Tibial nerve (tissue), 3 donors: Measurements from ENCODE around the gene MARK4.

Experiments
- POLR2A ChIP-seq, 2 donors: fragments of 450-650 bp; IDR thresholded peaks; one replicate each; pipeline ENCODE4 v1.6.1; 2017; ENCODE audit warnings: antibody characterized with exemption in 2 of 2, mild to moderate bottlenecking in 2 of 2, moderate library complexity in 2 of 2
- TF ChIP-seq, protein P1 (sequence below), 5 experiments: fragments of 200-600 bp in 3 of 5; fragments of 450-650 bp in 2 of 5; sonication (generic) in 3 of 5; IDR thresholded peaks; one replicate each; pipeline ENCODE4 v1.5.1; 2016 to 2019; ENCODE audit warnings: antibody characterized with exemption in 5 of 5, mild to moderate bottlenecking in 3 of 5, moderate library complexity in 2 of 5

- TF ChIP-seq, protein P1, sequence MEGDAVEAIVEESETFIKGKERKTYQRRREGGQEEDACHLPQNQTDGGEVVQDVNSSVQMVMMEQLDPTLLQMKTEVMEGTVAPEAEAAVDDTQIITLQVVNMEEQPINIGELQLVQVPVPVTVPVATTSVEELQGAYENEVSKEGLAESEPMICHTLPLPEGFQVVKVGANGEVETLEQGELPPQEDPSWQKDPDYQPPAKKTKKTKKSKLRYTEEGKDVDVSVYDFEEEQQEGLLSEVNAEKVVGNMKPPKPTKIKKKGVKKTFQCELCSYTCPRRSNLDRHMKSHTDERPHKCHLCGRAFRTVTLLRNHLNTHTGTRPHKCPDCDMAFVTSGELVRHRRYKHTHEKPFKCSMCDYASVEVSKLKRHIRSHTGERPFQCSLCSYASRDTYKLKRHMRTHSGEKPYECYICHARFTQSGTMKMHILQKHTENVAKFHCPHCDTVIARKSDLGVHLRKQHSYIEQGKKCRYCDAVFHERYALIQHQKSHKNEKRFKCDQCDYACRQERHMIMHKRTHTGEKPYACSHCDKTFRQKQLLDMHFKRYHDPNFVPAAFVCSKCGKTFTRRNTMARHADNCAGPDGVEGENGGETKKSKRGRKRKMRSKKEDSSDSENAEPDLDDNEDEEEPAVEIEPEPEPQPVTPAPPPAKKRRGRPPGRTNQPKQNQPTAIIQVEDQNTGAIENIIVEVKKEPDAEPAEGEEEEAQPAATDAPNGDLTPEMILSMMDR (IDR thresholded peaks at IDR 0.05): no peak
- no peak for TF ChIP-seq POLR2A (IDR thresholded peaks at IDR 0.05)
Observed at GRCh38 chr19:45352914-45353796, 102.1 kb downstream of the MARK4 start.
